ENCODE data around the gene UTS2B. TPM values are rescaled to one million over a fixed set of nuclear protein-coding genes. Genes with fewer than 3 reads are reported as not detected.

Gene UTS2B
- total and polyA plus RNA-seq, 2 of the 13 experiments (the other 11 are each of a cell fraction or from before 2014, with no cell fraction given): 0.03 to 0.46 TPM

- TF ChIP-seq, protein P1, sequence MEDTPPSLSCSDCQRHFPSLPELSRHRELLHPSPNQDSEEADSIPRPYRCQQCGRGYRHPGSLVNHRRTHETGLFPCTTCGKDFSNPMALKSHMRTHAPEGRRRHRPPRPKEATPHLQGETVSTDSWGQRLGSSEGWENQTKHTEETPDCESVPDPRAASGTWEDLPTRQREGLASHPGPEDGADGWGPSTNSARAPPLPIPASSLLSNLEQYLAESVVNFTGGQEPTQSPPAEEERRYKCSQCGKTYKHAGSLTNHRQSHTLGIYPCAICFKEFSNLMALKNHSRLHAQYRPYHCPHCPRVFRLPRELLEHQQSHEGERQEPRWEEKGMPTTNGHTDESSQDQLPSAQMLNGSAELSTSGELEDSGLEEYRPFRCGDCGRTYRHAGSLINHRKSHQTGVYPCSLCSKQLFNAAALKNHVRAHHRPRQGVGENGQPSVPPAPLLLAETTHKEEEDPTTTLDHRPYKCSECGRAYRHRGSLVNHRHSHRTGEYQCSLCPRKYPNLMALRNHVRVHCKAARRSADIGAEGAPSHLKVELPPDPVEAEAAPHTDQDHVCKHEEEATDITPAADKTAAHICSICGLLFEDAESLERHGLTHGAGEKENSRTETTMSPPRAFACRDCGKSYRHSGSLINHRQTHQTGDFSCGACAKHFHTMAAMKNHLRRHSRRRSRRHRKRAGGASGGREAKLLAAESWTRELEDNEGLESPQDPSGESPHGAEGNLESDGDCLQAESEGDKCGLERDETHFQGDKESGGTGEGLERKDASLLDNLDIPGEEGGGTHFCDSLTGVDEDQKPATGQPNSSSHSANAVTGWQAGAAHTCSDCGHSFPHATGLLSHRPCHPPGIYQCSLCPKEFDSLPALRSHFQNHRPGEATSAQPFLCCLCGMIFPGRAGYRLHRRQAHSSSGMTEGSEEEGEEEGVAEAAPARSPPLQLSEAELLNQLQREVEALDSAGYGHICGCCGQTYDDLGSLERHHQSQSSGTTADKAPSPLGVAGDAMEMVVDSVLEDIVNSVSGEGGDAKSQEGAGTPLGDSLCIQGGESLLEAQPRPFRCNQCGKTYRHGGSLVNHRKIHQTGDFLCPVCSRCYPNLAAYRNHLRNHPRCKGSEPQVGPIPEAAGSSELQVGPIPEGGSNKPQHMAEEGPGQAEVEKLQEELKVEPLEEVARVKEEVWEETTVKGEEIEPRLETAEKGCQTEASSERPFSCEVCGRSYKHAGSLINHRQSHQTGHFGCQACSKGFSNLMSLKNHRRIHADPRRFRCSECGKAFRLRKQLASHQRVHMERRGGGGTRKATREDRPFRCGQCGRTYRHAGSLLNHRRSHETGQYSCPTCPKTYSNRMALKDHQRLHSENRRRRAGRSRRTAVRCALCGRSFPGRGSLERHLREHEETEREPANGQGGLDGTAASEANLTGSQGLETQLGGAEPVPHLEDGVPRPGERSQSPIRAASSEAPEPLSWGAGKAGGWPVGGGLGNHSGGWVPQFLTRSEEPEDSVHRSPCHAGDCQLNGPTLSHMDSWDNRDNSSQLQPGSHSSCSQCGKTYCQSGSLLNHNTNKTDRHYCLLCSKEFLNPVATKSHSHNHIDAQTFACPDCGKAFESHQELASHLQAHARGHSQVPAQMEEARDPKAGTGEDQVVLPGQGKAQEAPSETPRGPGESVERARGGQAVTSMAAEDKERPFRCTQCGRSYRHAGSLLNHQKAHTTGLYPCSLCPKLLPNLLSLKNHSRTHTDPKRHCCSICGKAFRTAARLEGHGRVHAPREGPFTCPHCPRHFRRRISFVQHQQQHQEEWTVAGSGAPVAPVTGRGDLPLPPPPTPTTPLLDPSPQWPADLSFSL (CRISPR knock-in tag; IDR thresholded peaks at IDR 0.05): no peak
- TF ChIP-seq SOX13 (IDR thresholded peaks at IDR 0.05) (no peak), SOX13 (CRISPR knock-in tag; conservative IDR thresholded peaks at IDR 0.05 in 1 of 2, IDR thresholded peaks at IDR 0.05 in 1 of 2) (peak in 1 of 2 experiments; percentile 43; a peak in 1 of 4 replicates), ELF3 (CRISPR knock-in tag; IDR thresholded peaks at IDR 0.05) (peak; percentile 82), FOXK2 (IDR thresholded peaks at IDR 0.05) (no peak), ZNF576 (CRISPR knock-in tag; IDR thresholded peaks at IDR 0.05) (no peak), SOX6 (IDR thresholded peaks at IDR 0.05) (no peak), SOX6 (CRISPR knock-in tag; IDR thresholded peaks at IDR 0.05) (0 out of 2 replicates have a peak, but pooled peaks have one; percentile 15), FOSL2 (CRISPR knock-in tag; IDR thresholded peaks at IDR 0.05) (0 out of 2 replicates have a peak, but pooled peaks have one; percentile 26), ZNF713 (CRISPR knock-in tag; IDR thresholded peaks at IDR 0.05) (no peak), ETV5 (CRISPR knock-in tag; IDR thresholded peaks at IDR 0.05; ENCODE audit: borderline replicate concordance) (no peak; the same call in 1 of the 2 replicates)
- TF ChIP-seq, protein P2, sequence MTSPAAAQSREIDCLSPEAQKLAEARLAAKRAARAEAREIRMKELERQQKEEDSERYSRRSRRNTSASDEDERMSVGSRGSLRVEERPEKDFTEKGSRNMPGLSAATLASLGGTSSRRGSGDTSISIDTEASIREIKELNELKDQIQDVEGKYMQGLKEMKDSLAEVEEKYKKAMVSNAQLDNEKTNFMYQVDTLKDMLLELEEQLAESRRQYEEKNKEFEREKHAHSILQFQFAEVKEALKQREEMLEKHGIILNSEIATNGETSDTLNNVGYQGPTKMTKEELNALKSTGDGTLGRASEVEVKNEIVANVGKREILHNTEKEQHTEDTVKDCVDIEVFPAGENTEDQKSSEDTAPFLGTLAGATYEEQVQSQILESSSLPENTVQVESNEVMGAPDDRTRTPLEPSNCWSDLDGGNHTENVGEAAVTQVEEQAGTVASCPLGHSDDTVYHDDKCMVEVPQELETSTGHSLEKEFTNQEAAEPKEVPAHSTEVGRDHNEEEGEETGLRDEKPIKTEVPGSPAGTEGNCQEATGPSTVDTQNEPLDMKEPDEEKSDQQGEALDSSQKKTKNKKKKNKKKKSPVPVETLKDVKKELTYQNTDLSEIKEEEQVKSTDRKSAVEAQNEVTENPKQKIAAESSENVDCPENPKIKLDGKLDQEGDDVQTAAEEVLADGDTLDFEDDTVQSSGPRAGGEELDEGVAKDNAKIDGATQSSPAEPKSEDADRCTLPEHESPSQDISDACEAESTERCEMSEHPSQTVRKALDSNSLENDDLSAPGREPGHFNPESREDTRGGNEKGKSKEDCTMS (CRISPR knock-in tag; conservative IDR thresholded peaks at IDR 0.05): no peak
- TF ChIP-seq, protein P3, sequence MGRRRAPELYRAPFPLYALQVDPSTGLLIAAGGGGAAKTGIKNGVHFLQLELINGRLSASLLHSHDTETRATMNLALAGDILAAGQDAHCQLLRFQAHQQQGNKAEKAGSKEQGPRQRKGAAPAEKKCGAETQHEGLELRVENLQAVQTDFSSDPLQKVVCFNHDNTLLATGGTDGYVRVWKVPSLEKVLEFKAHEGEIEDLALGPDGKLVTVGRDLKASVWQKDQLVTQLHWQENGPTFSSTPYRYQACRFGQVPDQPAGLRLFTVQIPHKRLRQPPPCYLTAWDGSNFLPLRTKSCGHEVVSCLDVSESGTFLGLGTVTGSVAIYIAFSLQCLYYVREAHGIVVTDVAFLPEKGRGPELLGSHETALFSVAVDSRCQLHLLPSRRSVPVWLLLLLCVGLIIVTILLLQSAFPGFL (CRISPR knock-in tag; IDR thresholded peaks at IDR 0.05): no peak
- TF ChIP-seq, protein P4, sequence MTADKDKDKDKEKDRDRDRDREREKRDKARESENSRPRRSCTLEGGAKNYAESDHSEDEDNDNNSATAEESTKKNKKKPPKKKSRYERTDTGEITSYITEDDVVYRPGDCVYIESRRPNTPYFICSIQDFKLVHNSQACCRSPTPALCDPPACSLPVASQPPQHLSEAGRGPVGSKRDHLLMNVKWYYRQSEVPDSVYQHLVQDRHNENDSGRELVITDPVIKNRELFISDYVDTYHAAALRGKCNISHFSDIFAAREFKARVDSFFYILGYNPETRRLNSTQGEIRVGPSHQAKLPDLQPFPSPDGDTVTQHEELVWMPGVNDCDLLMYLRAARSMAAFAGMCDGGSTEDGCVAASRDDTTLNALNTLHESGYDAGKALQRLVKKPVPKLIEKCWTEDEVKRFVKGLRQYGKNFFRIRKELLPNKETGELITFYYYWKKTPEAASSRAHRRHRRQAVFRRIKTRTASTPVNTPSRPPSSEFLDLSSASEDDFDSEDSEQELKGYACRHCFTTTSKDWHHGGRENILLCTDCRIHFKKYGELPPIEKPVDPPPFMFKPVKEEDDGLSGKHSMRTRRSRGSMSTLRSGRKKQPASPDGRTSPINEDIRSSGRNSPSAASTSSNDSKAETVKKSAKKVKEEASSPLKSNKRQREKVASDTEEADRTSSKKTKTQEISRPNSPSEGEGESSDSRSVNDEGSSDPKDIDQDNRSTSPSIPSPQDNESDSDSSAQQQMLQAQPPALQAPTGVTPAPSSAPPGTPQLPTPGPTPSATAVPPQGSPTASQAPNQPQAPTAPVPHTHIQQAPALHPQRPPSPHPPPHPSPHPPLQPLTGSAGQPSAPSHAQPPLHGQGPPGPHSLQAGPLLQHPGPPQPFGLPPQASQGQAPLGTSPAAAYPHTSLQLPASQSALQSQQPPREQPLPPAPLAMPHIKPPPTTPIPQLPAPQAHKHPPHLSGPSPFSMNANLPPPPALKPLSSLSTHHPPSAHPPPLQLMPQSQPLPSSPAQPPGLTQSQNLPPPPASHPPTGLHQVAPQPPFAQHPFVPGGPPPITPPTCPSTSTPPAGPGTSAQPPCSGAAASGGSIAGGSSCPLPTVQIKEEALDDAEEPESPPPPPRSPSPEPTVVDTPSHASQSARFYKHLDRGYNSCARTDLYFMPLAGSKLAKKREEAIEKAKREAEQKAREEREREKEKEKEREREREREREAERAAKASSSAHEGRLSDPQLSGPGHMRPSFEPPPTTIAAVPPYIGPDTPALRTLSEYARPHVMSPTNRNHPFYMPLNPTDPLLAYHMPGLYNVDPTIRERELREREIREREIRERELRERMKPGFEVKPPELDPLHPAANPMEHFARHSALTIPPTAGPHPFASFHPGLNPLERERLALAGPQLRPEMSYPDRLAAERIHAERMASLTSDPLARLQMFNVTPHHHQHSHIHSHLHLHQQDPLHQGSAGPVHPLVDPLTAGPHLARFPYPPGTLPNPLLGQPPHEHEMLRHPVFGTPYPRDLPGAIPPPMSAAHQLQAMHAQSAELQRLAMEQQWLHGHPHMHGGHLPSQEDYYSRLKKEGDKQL (CRISPR knock-in tag; IDR thresholded peaks at IDR 0.05; ENCODE audit: low read depth): no peak
Observed at GRCh38 chr3:191238321-191238817, 92.0 kb downstream of the UTS2B start (continued).
